GM15510 (cell line): ENCODE results near the gene UCHL3.
A peak's percentile ranks its signal among the peaks of the same experiment; 100 is the strongest.

ENCODE experiments used
- POLR2A ChIP-seq: IDR thresholded peaks from 3 replicates; pipeline ENCODE4 v1.6.1; 2011; ENCODE audit warnings: borderline replicate concordance; ENCODE audit not compliant: insufficient read length; ENCODE audit errors: extremely low read depth

Gene UCHL3

GRCh38 chr13:75537401-75538365 is 11.9 kb upstream of the UCHL3 start, which contains the start of gene COMMD6:
Gene COMMD6 (minus strand): TSS chr13:75537841. CDS start chr13:75537805, 36 bp downstream.
- TF ChIP-seq POLR2A = peak; percentile 95

- no peak for TF ChIP-seq POLR2A
These were observed 8.3 kb upstream of the UCHL3 start for GRCh38 chr13:75541287-75541686.

- no peak for TF ChIP-seq POLR2A
These were observed 7.6 kb upstream of the UCHL3 start for GRCh38 chr13:75541961-75542360.

GRCh38 chr13:75544681-75545330 is 4.8 kb upstream of the UCHL3 start:
- no peak for TF ChIP-seq POLR2A

GRCh38 chr13:75547917-75548316 is 1.7 kb upstream of the UCHL3 start:
- no peak for TF ChIP-seq POLR2A

- no peak for TF ChIP-seq POLR2A
These were observed 572 bp downstream of the UCHL3 start for GRCh38 chr13:75550159-75550567.

- no peak for TF ChIP-seq POLR2A
These were observed 4.9 kb downstream of the UCHL3 start for GRCh38 chr13:75554464-75554863.

GRCh38 chr13:75554981-75555380 is 5.4 kb downstream of the UCHL3 start:
- no peak for TF ChIP-seq POLR2A

- no peak for TF ChIP-seq POLR2A
These were observed 6.2 kb downstream of the UCHL3 start for GRCh38 chr13:75555836-75556235.

GRCh38 chr13:75556961-75557360 is 7.4 kb downstream of the UCHL3 start:
- TF ChIP-seq POLR2A = no peak

GRCh38 chr13:75558145-75558840 is 8.7 kb downstream of the UCHL3 start:
- TF ChIP-seq POLR2A = no peak

GRCh38 chr13:75566658-75567057 is 17.1 kb downstream of the UCHL3 start:
- TF ChIP-seq POLR2A = no peak

GRCh38 chr13:75569576-75569975 is 20.0 kb downstream of the UCHL3 start:
- TF ChIP-seq POLR2A = no peak

GRCh38 chr13:75579529-75579928 is 29.9 kb downstream of the UCHL3 start:
- TF ChIP-seq POLR2A = no peak
